Panc1 (cell line): ENCODE data around the gene TXNL1. TPM values are rescaled to one million over a fixed set of nuclear protein-coding genes. Genes with fewer than 3 reads are reported as not detected.

Experiments
- ATAC-seq: fragments of 200-7000 bp; cut with Tn5 transposase; 2 replicates; pipeline ENCODE4 v1.9.1; 2020; ENCODE audit warnings: mild to moderate bottlenecking, moderate library complexity
- BruUV-seq: library from RNA; stranded (reverse); fragments of 400-500 nt; replicated peaks from 2 replicates; lab custom pipeline; 2021; lab: Mats Ljungman, UMichigan
- CTCF ChIA-PET: fragments of 300-600 bp; sonication (Branson Sonifier 250); formaldehyde crosslinking; loops from one replicate; lab custom pipeline; 2022; ENCODE audit warnings: antibody characterized with exemption; lab: Charles Lee
- POLR2A ChIA-PET: fragments of 300-600 bp; sonication (Branson Sonifier 250); formaldehyde crosslinking; loops from one replicate; lab custom pipeline; 2022; ENCODE audit warnings: antibody characterized with exemption; lab: Charles Lee
- DNase-seq: peaks from one replicate; pipeline ENCODE4 v3.0.0-alpha.2; 2010; ENCODE audit warnings: low read depth, low spot score
- H3K27ac ChIP-seq: 2 replicates; pipeline ENCODE4 v1.5.1; 2011; ENCODE audit warnings: mild to moderate bottlenecking, low read length, inconsistent platforms
- H3K27me3 ChIP-seq: fragments of 200-500 bp; sonication (Bioruptor generic); 2 replicates; pipeline ENCODE4 v1.6.0; 2014; ENCODE audit warnings: low read length, inconsistent platforms; ENCODE audit not compliant: control insufficient read depth, insufficient read depth
- H3K36me3 ChIP-seq: fragments of 200-500 bp; sonication (Bioruptor generic); 2 replicates; pipeline ENCODE4 v1.5.1; 2014; ENCODE audit warnings: inconsistent platforms, mild to moderate bottlenecking, low read length, moderate library complexity; ENCODE audit not compliant: control insufficient read depth, insufficient read depth
- H3K4me1 ChIP-seq: 2 replicates; pipeline ENCODE4 v1.5.1; 2011; ENCODE audit warnings: inconsistent platforms, mild to moderate bottlenecking, low read length, moderate library complexity; ENCODE audit not compliant: control insufficient read depth, insufficient read depth
- H3K4me3 ChIP-seq, 2 experiments: 2 replicates each; pipeline ENCODE4 v1.5.1; 2011 to 2012; ENCODE audit warnings: low read depth in 2 of 2, low read length in 2 of 2, mild to moderate bottlenecking in 2 of 2, inconsistent platforms in 1 of 2, moderate library complexity in 1 of 2
- H3K9me3 ChIP-seq: fragments of 200-500 bp; sonication (Bioruptor generic); 2 replicates; pipeline ENCODE4 v1.5.1; 2014; ENCODE audit warnings: low read depth, mild to moderate bottlenecking, inconsistent platforms, low read length, moderate library complexity; ENCODE audit not compliant: control insufficient read depth, insufficient read depth
- CTCF ChIP-seq: fragments of 450-650 bp; IDR thresholded peaks from 2 replicates; pipeline ENCODE4 v1.5.1; 2017; ENCODE audit warnings: mild to moderate bottlenecking
- POLR2AphosphoS5 ChIP-seq: IDR thresholded peaks from 2 replicates; pipeline ENCODE4 v1.6.1; 2012; ENCODE audit warnings: mild to moderate bottlenecking, low read depth, low read length, moderate library complexity
- REST ChIP-seq, 2 experiments: IDR thresholded peaks; 2 replicates each; pipeline ENCODE4 v1.6.1; 2011 to 2012; ENCODE audit warnings: low read depth in 2 of 2, control low read depth in 1 of 2, low read length in 1 of 2, mild to moderate bottlenecking in 1 of 2, moderate library complexity in 1 of 2; ENCODE audit not compliant: insufficient read depth in 1 of 2
- SIN3A ChIP-seq: IDR thresholded peaks from 2 replicates; pipeline ENCODE4 v1.6.1; 2012; ENCODE audit warnings: low read depth, mild to moderate bottlenecking, low read length, moderate library complexity, borderline replicate concordance; ENCODE audit not compliant: insufficient read depth
- TCF7L2 ChIP-seq: IDR thresholded peaks from 2 replicates; pipeline ENCODE4 v1.6.1; 2011; ENCODE audit warnings: mild to moderate bottlenecking, low read depth, low read length, inconsistent platforms
- in situ Hi-C: cut with HindIII; loops from 2 replicates; pipeline ENCODE4 v1.10.0; 2016; ENCODE audit warnings: low sequenced_read_pairs, low pct_unique_long_range_greater_than_20kb
- intact Hi-C: fragments of 100-400 bp; cut with micrococcal nuclease; formaldehyde crosslinking; loops from one replicate; pipeline ENCODE4 v1.10.0; 2022; ENCODE audit not compliant: unreplicated experiment
- total RNA-seq: library from RNA; stranded (reverse); gene quantifications from one replicate; pipeline ENCODE4 v1.2.1, GENCODE V29; 2021; ENCODE audit not compliant: unreplicated experiment

The TXNL1 gene
- total RNA-seq, 1 experiment from 2014 or later = 58.3 TPM

DNA sequence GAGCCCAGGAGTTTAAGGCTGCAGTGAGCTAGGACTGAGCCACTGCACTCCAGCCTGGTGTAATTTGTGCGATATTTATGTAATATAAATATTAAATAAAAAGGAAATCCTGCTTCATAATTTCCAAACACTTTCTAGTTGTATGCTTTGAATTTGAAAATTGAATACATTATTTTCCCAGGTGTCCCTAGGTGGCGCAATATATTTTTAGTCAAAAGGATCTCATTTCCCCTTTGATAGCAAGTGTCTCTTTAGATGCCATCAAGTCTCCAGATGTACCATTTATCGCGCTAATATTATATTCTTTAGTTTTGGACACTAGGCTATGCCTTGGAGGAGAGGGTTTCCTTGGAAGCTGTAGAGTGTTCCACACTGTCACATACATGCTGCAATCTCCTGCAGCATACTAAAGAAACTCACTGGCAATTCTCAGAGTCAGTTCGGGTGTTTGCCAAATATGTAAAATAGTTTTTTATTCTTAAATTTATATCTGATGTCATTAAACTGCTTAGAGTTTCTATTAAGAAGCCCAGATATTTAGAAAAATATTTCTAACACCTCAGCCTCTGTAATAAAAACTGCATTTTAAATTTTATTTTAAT is 7.1 kb upstream of the TXNL1 start:
- H3K27ac ChIP-seq = no peak overlapping the region
- intact Hi-C loops (no loop called here), in situ Hi-C loops (no loop called here)
- H3K4me3 ChIP-seq = no peak overlapping the region
- no peak for ATAC-seq
- DNase-seq = no peak
- H3K4me1 ChIP-seq = no peaks in the 10 kb centered on the region; the same call in 1 of the 2 replicates
- TF ChIP-seq TCF7L2 (no peak), CTCF (peak; percentile 68), REST (IDR thresholded peaks at IDR 0.05; ENCODE audit: insufficient read depth in 1 of 2, low read depth in 2 of 2, low read length in 1 of 2) (no peak), SIN3A (no peak)
- ChIA-PET CTCF (no interaction called here), POLR2A (no interaction called here)
- no TSS peak for BruUV-seq
- no peaks in the 10 kb centered on the region for H3K36me3 ChIP-seq
- H3K27me3 ChIP-seq = no peaks in the 10 kb centered on the region
- H3K9me3 ChIP-seq = no peaks in the 10 kb centered on the region

DNA sequence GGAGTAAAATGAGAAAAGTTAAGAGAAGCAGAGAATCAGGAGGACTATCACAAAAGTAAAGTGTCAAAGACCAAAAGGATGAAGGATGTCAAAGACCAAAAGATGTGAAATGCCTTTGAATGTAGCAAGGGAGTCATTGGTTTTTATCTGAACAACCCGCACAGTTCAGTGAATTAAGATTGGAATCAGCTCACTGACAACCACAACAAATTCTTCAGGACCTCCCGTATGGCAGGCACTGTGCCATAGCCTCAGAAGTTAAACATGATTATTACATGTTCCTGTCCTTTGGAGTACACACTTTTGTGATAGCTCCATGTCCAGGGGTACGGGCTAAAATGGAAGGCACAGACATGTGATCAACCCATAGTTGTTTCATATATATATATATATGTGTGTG is 5.0 kb upstream of the TXNL1 start:
- intact Hi-C loops = no loop called here
- CTCF ChIA-PET = no interaction called here
- Histone ChIP-seq H3K9me3 (no peaks in the 10 kb centered on the region), H3K27ac (no peak overlapping the region), H3K4me1 (peaks cover 3% of the 10 kb centered on the region; the same call in 1 of the 2 replicates), H3K27me3 (no peaks in the 10 kb centered on the region), H3K36me3 (no peaks in the 10 kb centered on the region), H3K4me3 (no peak overlapping the region)
- TF ChIP-seq SIN3A (no peak), POLR2AphosphoS5 (no peak), CTCF (no peak), TCF7L2 (no peak), REST (IDR thresholded peaks at IDR 0.05; ENCODE audit: insufficient read depth in 1 of 2, low read depth in 2 of 2, low read length in 1 of 2) (no peak)
- POLR2A ChIA-PET = no interaction called here
- ATAC-seq (no peak), DNase-seq (no peak)
- in situ Hi-C loops = no loop called here
- no TSS peak for BruUV-seq
